Sigmoid colon (tissue), 4 donors: ENCODE data around the gene NECTIN4.

ENCODE experiments used
- CTCF ChIP-seq, 4 experiments: fragments of 450-650 bp in 3 of 4; fragments of 200-600 bp in 1 of 4; IDR thresholded peaks; one replicate each; pipeline ENCODE4 v1.5.1; 2016 to 2019; ENCODE audit warnings: antibody characterized with exemption in 4 of 4, mild to moderate bottlenecking in 3 of 4, moderate library complexity in 2 of 4
- EP300 ChIP-seq, 4 donors: sonication (generic); formaldehyde crosslinking; IDR thresholded peaks; one replicate each; pipeline ENCODE4 v1.6.1; 2017; ENCODE audit warnings: antibody characterized with exemption in 4 of 4
- POLR2A ChIP-seq, 2 donors: fragments of 450-650 bp; IDR thresholded peaks; one replicate each; pipeline ENCODE4 v1.6.1; 2016; ENCODE audit warnings: antibody characterized with exemption in 2 of 2, mild to moderate bottlenecking in 2 of 2, moderate library complexity in 2 of 2
- POLR2AphosphoS5 ChIP-seq, 4 donors: sonication (generic); formaldehyde crosslinking; IDR thresholded peaks; one replicate each; pipeline ENCODE4 v1.6.1; 2017; ENCODE audit warnings: antibody characterized with exemption in 4 of 4

- TF ChIP-seq POLR2A (IDR thresholded peaks at IDR 0.05) (no peak), POLR2AphosphoS5 (IDR thresholded peaks at IDR 0.05) (no peak), EP300 (IDR thresholded peaks at IDR 0.05) (no peak), CTCF (IDR thresholded peaks at IDR 0.05) (no peak)
Observed at GRCh38 chr1:161114556-161114955, 25.2 kb upstream of the NECTIN4 start.
